AG04450 (cell line): ENCODE measurements around the gene GP9. TPM values are rescaled to one million over a fixed set of nuclear protein-coding genes. Genes with fewer than 3 reads are reported as not detected.

Experiments used
- CTCF ChIA-PET: fragments of 300-600, 350-600 bp; formaldehyde crosslinking; extraction: SDS; loops from one replicate; lab custom pipeline; 2022; ENCODE audit warnings: antibody characterized with exemption, inconsistent platforms; lab: Charles Lee
- POLR2A ChIA-PET: fragments of 350-600 bp; formaldehyde crosslinking; extraction: SDS; loops from one replicate; lab custom pipeline; 2021; ENCODE audit warnings: antibody characterized with exemption, inconsistent platforms; lab: Yijun Ruan, JAX
- DNase-seq: peaks from one replicate; pipeline ENCODE4 v3.0.0-alpha.2; 2011; ENCODE audit warnings: low read depth, low spot score
- H3K27ac ChIP-seq: one replicate; pipeline ENCODE4 v1.5.1; 2012; ENCODE audit warnings: low read depth, low read length, control low read depth
- H3K27me3 ChIP-seq: one replicate; pipeline ENCODE4 v1.6.0; 2012; ENCODE audit warnings: low read length; ENCODE audit not compliant: control insufficient read depth, insufficient read depth
- H3K4me3 ChIP-seq: 2 replicates; pipeline ENCODE4 v1.5.1; 2011; ENCODE audit warnings: mild to moderate bottlenecking, low read depth, low read length, control low read depth
- H3K9me3 ChIP-seq: 2 replicates; pipeline ENCODE4 v1.5.1; 2012; ENCODE audit warnings: low read length; ENCODE audit not compliant: control insufficient read depth, insufficient read depth
- CTCF ChIP-seq: IDR thresholded peaks from 2 replicates; pipeline ENCODE4 v1.5.1; 2011; ENCODE audit warnings: low read depth, low read length, control low read depth, inconsistent platforms
- polyA plus RNA-seq: library from polyadenylated mRNA; depleted of rRNA; stranded (reverse); fragments of >200 nt; gene quantifications from 2 replicates; pipeline ENCODE4 v1.2.3, GENCODE V29; 2011

The GP9 gene
- polyA plus RNA-seq, 1 experiment: not detected

- TF ChIP-seq CTCF: no peak
- Histone ChIP-seq H3K9me3 (peaks cover 3% of the 10 kb centered on the region; the same call in 1 of the 2 replicates), H3K27ac (no peak overlapping the region), H3K27me3 (peaks cover 50% of the 10 kb centered on the region), H3K4me3 (no peak overlapping the region)
- CTCF ChIA-PET: interaction anchor here (1.7 to 3.6 kb wide), 2 partner anchors 16 to 67 kb away, joined by 6 to 21 read pairs; no protein-coding TSS in a partner anchor
- POLR2A ChIA-PET: no interaction called here
- no peak for DNase-seq
Measured at GRCh38 chr3:129037093-129037419, 23.5 kb upstream of the GP9 start.

GRCh38 chr3:129038121-129038855 lies 22.3 kb upstream of the GP9 start:
- Histone ChIP-seq H3K27ac (no peak overlapping the region), H3K9me3 (peaks cover 3% of the 10 kb centered on the region; the same call in 1 of the 2 replicates), H3K4me3 (no peak overlapping the region), H3K27me3 (peaks cover 55% of the 10 kb centered on the region)
- TF ChIP-seq CTCF: no peak
- POLR2A ChIA-PET: no interaction called here
- no peak for DNase-seq
- CTCF ChIA-PET: interaction anchor here (1.3 to 3.6 kb wide), 2 partner anchors 15 to 68 kb away, joined by 4 to 21 read pairs; no protein-coding TSS in a partner anchor

- ChIA-PET POLR2A (no interaction called here), CTCF (interaction anchor here (1.3 to 3.6 kb wide), 2 partner anchors 14 to 69 kb away, joined by 4 to 21 read pairs; no protein-coding TSS in a partner anchor)
- TF ChIP-seq CTCF: no peak
- Histone ChIP-seq H3K9me3 (peaks cover 7% of the 10 kb centered on the region), H3K4me3 (no peak overlapping the region), H3K27me3 (peaks cover 54% of the 10 kb centered on the region), H3K27ac (no peak overlapping the region)
- DNase-seq: no peak
Measured at GRCh38 chr3:129039271-129040038, 21.1 kb upstream of the GP9 start.

GRCh38 chr3:129040039-129040336 lies 20.6 kb upstream of the GP9 start:
- DNase-seq: no peak
- ChIA-PET CTCF (interaction anchor here (1.3 to 4.4 kb wide), 2 partner anchors 14 to 69 kb away, joined by 4 to 23 read pairs; no protein-coding TSS in a partner anchor), POLR2A (no interaction called here)
- H3K9me3 ChIP-seq: peaks cover 9% of the 10 kb centered on the region
- no peak overlapping the region for H3K4me3 ChIP-seq
- no peak overlapping the region for H3K27ac ChIP-seq
- TF ChIP-seq CTCF: 0 out of 2 replicates have a peak, but pooled peaks have one; percentile 5
- H3K27me3 ChIP-seq: peaks cover 49% of the 10 kb centered on the region
